GM12865 (cell line): ENCODE data around the gene KLRC3.

ENCODE experiments used
- DNase-seq: peaks from one replicate; pipeline ENCODE4 v3.0.0; 2010; ENCODE audit warnings: low read depth
- H3K4me3 ChIP-seq: 2 replicates; pipeline ENCODE4 v1.5.1; 2011; ENCODE audit warnings: mild to moderate bottlenecking, low read depth, low read length, control low read depth
- CTCF ChIP-seq: IDR thresholded peaks from 2 replicates; pipeline ENCODE4 v1.5.1; 2011; ENCODE audit warnings: low read length, control low read depth, low read depth, inconsistent platforms; ENCODE audit not compliant: insufficient read depth; ENCODE audit errors: missing control alignments

Gene KLRC3

DNA sequence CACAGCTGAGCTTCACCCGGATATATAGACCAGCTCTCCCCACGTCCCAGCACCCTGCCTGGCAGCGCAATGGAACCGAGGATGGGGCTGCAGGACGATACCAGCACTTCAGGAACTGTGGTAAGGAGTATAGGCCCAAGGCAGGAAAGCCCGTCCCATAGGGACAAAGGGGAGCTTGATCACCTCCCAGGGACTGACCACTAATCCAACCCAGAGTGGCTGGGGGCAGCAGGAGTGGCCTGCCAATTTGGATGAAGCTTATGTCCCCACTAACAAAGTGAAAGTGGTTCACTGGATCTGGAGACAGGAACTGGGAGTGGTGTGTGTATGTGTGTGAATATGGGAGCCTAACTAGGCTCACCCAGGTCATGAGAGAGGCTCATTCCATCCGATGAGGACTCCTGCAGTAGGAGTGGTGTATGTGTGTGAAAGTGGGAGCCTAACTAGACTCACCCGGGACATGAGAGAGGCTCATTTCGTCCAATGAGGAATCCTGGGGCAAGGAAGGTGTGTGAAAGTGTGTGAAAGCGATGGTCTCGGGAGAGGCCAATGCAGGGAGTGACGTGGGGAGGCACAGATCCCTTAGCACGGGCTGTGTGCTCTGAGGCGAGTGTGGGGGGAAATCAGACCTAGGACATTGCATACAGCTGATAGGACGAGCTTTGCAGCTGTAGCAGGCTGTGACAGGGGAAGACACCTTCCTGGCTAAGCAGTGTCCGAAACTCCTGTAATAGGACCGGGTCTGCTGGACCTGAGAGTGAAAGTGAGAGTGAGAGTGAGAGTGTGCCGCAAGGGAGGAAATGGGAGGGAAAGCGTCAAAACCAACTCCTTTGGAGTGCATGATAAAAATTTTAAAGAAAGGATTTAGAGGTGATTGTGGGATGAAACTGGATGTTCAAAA lies 56.2 kb downstream of the KLRC3 start:
- peak overlapping the region; percentile 60 for H3K4me3 ChIP-seq
- peak; percentile 89 for DNase-seq

GRCh38 chr12:10363658-10363913 lies 56.8 kb downstream of the KLRC3 start:
- TF ChIP-seq CTCF: no peak
- peak overlapping the region; percentile 60 for H3K4me3 ChIP-seq
- no peak for DNase-seq

More for the DNA sequence above, 56.2 kb downstream of the KLRC3 start:
- no peak for TF ChIP-seq CTCF

DNA sequence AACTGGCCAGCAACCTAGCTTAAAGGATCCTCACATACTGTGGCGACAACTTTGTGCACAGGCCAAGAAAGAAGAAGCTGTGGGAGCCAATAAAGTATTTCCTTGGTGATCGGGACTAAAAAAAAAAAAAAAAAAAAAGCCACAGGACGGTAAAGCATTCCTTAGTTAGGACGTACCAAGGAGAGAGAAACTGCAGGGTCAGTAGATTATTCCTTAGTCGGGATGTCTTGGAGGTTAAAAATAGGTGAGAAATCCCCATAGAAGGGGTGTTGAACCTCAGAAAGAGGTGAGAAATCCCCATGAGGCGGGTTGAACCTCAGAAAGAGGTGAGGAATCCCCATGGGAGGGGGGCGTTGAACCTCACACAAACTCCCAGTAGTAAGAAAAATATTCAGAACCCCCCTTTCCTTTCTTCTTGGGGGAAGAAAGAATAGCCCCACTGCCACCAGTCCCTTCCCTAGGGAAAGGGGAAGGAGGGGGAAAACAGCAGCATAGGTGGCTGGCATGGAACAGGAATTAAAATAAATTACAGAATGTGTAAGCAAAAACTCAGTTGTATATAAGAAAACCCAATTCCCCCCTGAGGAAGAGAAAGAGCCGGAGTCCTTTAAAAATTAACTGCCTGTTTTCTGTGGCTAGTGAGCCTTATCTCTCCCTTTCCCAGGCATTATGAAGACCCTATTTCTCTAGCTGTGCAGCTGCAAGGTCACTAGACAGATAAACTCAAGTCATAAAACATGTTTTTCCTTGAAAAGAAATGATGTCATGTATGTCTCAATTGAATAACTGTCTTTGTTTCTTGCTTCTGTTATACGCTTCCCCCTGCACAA lies 57.4 kb downstream of the KLRC3 start:
- no peak for TF ChIP-seq CTCF
- DNase-seq: peak; percentile 35
- no peak overlapping the region for H3K4me3 ChIP-seq

- no peak for TF ChIP-seq CTCF
- DNase-seq: no peak
- no peak overlapping the region for H3K4me3 ChIP-seq
These were observed 58.1 kb downstream of the KLRC3 start for GRCh38 chr12:10362325-10362724.
